Stimulated activated naive B cell treated with anti-CD40 and anti-IgM and Interleukin-4, amounts not matched to agents 10 μg/mL and 1 μg/mL and 100 μg/mL, for 72 hours (primary cell): ENCODE measurements around the gene YIPF5.

Source experiments
- ATAC-seq, 2 donors: fragments of 150-1000 bp; cut with Tn5 transposase; replicated peaks; 2 replicates each; pipeline ENCODE4 v1.10.0; 2021; ENCODE audit warnings: moderate library complexity in 1 of 2
- DNase-seq: peaks from one replicate; pipeline ENCODE4 v3.0.0; 2021
- H3K27ac Mint-ChIP-seq: one replicate; pipeline ENCODE4 v1.8.0; 2022; ENCODE audit warnings: mild to moderate bottlenecking, mixed read lengths
- H3K27me3 Mint-ChIP-seq, 2 donors: one replicate each; pipeline ENCODE4 v1.8.0; 2022; ENCODE audit warnings: mixed read lengths in 2 of 2
- H3K36me3 Mint-ChIP-seq, 2 donors: one replicate each; pipeline ENCODE4 v1.8.0; 2022; ENCODE audit warnings: mixed read lengths in 2 of 2, mild to moderate bottlenecking in 1 of 2
- H3K4me1 Mint-ChIP-seq, 2 donors: one replicate each; pipeline ENCODE4 v1.8.0; 2022; ENCODE audit warnings: mixed read lengths in 2 of 2, mild to moderate bottlenecking in 1 of 2
- H3K4me3 Mint-ChIP-seq, 2 donors: one replicate each; pipeline ENCODE4 v1.8.0; 2022; ENCODE audit warnings: mild to moderate bottlenecking in 2 of 2, mixed read lengths in 2 of 2, moderate library complexity in 1 of 2
- H3K9me3 Mint-ChIP-seq, 2 donors: one replicate each; pipeline ENCODE4 v1.8.0; 2022; ENCODE audit warnings: mixed read lengths in 2 of 2, mild to moderate bottlenecking in 1 of 2

YIPF5 gene

DNA sequence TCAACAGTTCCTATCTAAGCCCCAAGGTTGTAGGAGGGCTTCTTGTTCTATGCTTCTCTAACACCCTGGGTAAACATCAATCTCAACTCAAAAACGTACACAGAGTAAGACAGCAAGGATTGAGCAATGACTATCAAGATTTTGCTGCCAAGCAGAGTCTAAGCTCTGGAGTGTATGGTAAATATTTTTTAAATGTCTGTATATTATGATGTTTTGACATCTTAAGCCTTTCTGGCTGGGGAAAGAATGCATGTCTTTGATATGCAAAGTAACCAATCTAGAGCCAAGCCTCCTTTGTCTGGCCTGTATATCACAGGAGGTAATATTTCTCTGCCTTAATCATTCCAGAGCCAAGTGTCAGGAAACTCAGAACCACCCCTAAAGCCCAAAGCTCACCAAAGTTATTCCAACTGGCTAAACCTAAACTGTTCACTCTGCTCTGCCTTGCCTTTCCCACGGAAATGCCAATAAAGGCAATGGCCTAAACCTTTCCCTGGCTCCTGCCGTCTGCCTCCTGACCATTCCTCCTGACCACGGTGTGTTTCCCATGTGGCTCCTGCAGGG is 45.2 kb downstream of the YIPF5 start:
- H3K4me3 Mint-ChIP-seq, result no peak overlapping the region
- H3K36me3 Mint-ChIP-seq, result no peaks in the 10 kb centered on the region
- H3K27me3 Mint-ChIP-seq, result peaks cover 14 to 22% of the 10 kb centered on the region in 2 donors
- H3K4me1 Mint-ChIP-seq, result no peaks in the 10 kb centered on the region
- H3K9me3 Mint-ChIP-seq, result peaks cover 2% of the 10 kb centered on the region in 2 donors
- DNase-seq (no peak), ATAC-seq (no peak)
- H3K27ac Mint-ChIP-seq, result no peak overlapping the region

GRCh38 chr5:144122641-144123040 is 47.8 kb downstream of the YIPF5 start:
- H3K36me3 Mint-ChIP-seq, result no peaks in the 10 kb centered on the region
- ATAC-seq (no peak), DNase-seq (no peak)
- no peaks in the 10 kb centered on the region for H3K4me1 Mint-ChIP-seq
- H3K9me3 Mint-ChIP-seq, result peaks cover 3 to 6% of the 10 kb centered on the region in 2 donors
- H3K27me3 Mint-ChIP-seq, result peaks cover 14 to 18% of the 10 kb centered on the region in 2 donors
- no peak overlapping the region for H3K27ac Mint-ChIP-seq
- H3K4me3 Mint-ChIP-seq, result no peak overlapping the region

- no peak overlapping the region for H3K27ac Mint-ChIP-seq
- H3K4me3 Mint-ChIP-seq, result no peak overlapping the region
- peaks cover 14 to 18% of the 10 kb centered on the region in 2 donors for H3K27me3 Mint-ChIP-seq
- H3K4me1 Mint-ChIP-seq, result no peaks in the 10 kb centered on the region
- ATAC-seq (no peak), DNase-seq (no peak)
- H3K9me3 Mint-ChIP-seq, result peaks cover 3 to 6% of the 10 kb centered on the region in 2 donors
- H3K36me3 Mint-ChIP-seq, result no peaks in the 10 kb centered on the region
Observed at GRCh38 chr5:144122081-144122480, 48.4 kb downstream of the YIPF5 start.

GRCh38 chr5:144121577-144121976 is 48.9 kb downstream of the YIPF5 start:
- Mint-ChIP-seq H3K36me3 (no peaks in the 10 kb centered on the region), H3K4me3 (no peak overlapping the region), H3K9me3 (peaks cover 3 to 6% of the 10 kb centered on the region in 2 donors), H3K4me1 (no peaks in the 10 kb centered on the region), H3K27me3 (peaks cover 14 to 18% of the 10 kb centered on the region in 2 donors), H3K27ac (no peak overlapping the region)
- no peak for DNase-seq
- no peak for ATAC-seq

- peaks cover 3 to 6% of the 10 kb centered on the region in 2 donors for H3K9me3 Mint-ChIP-seq
- ATAC-seq, result no peak
Observed at GRCh38 chr5:144120661-144121180, 49.7 kb downstream of the YIPF5 start.

DNA sequence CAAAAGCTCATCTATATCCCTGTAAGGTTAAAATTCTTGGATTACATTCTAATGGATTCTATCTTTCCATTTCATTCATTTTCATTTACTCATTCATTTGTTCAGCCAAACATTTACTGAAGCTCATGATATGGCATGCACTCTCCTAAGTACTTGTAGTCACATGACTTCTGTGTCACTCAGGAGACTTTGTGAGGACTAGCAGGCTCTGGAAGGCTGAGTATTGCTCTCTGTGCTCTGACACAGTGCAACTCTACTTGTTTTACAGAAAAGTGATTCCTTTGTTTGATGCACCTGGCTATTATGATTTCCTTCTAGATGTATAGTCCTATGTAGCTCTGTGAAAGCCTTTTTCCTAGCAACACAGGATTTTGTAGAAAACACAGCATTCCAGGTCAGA is 53.0 kb downstream of the YIPF5 start:
- Mint-ChIP-seq H3K9me3 (peaks cover 3 to 6% of the 10 kb centered on the region in 2 donors), H3K27me3 (peaks cover 4 to 8% of the 10 kb centered on the region in 2 donors), H3K4me3 (no peak overlapping the region), H3K36me3 (no peaks in the 10 kb centered on the region), H3K4me1 (no peaks in the 10 kb centered on the region), H3K27ac (no peak overlapping the region)
- DNase-seq, result no peak
- no peak for ATAC-seq

More at GRCh38 chr5:144120661-144121180, 49.7 kb downstream of the YIPF5 start:
- Mint-ChIP-seq H3K36me3 (no peaks in the 10 kb centered on the region), H3K27ac (no peak overlapping the region), H3K4me1 (no peaks in the 10 kb centered on the region), H3K27me3 (peaks cover 14 to 18% of the 10 kb centered on the region in 2 donors), H3K4me3 (no peak overlapping the region)
- no peak for DNase-seq

DNA sequence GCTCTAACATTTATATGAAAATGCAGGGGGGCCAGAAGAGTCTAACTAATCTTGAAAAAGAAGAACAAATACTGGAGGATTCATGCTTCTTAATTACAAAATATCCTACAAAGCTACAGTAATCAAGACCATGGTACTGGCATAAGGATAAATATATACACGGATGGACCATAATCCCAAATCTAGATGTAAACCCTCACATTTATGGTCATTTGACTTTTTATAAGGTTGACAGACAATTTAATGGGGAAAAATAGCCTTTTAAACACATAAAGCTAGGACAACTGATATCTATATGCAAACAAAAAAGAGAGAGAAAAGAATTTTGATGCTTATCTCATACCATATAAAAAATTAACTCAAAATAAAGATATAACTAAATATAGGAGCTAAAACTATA is 55.9 kb downstream of the YIPF5 start:
- Mint-ChIP-seq H3K9me3 (peaks cover 0 to 4% of the 10 kb centered on the region in 2 donors), H3K4me1 (no peaks in the 10 kb centered on the region)

More for the DNA sequence above, 55.9 kb downstream of the YIPF5 start:
- ATAC-seq, result no peak
- Mint-ChIP-seq H3K36me3 (no peaks in the 10 kb centered on the region), H3K4me3 (no peak overlapping the region), H3K27ac (no peak overlapping the region), H3K27me3 (peaks cover 13 to 15% of the 10 kb centered on the region in 2 donors)
- no peak for DNase-seq
